Measurements from ENCODE around the gene FLOT2.
"Not testable (repeated sequence)": the region's sequence is repeated elsewhere in the genome, so short reads cannot be mapped to it uniquely, and the experiment has no call there.

The FLOT2 gene

GRCh38 chr17:28906706-28907438, 9.3 kb upstream of the FLOT2 start:
- TF ChIP-seq CTCF (conservative IDR thresholded peaks at IDR 0.05; ENCODE audit: low read depth, low read length) = no peak
- Histone ChIP-seq H3K4me1 (ENCODE audit: low read depth, poor library complexity, severe bottlenecking) (peaks cover 6% of the 10 kb centered on the region), H3K27me3 (ENCODE audit: insufficient read depth, low read depth) (no peaks in the 10 kb centered on the region), H3K4me2 (no peak overlapping the region), H4K20me1 (ENCODE audit: insufficient read depth) (no peaks in the 10 kb centered on the region), H3K79me2 (ENCODE audit: insufficient read depth, low read depth) (0 out of 2 replicates have a peak, but pooled peaks cover 4% of the 10 kb centered on the region), H3K27ac (no peak overlapping the region), H2AFZ (ENCODE audit: low read depth) (no peak overlapping the region), H3K9ac (no peak overlapping the region), H3K36me3 (ENCODE audit: insufficient read depth) (no peaks in the 10 kb centered on the region; the same call in 1 of the 2 replicates), H3K4me3 (IDR thresholded peaks at IDR 0.05; ENCODE audit: insufficient read depth, low read depth, low read length) (no peak overlapping the region)

- Histone ChIP-seq H3K27me3 (ENCODE audit: insufficient read depth, low read depth) (no peaks in the 10 kb centered on the region), H3K4me2 (no peak overlapping the region), H3K4me3 (IDR thresholded peaks at IDR 0.05; ENCODE audit: insufficient read depth, low read depth, low read length) (no peak overlapping the region), H3K4me1 (ENCODE audit: low read depth, poor library complexity, severe bottlenecking) (peaks cover 12% of the 10 kb centered on the region), H3K9ac (no peak overlapping the region), H2AFZ (ENCODE audit: low read depth) (no peak overlapping the region), H4K20me1 (ENCODE audit: insufficient read depth) (no peaks in the 10 kb centered on the region), H3K27ac (no peak overlapping the region), H3K36me3 (ENCODE audit: insufficient read depth) (no peaks in the 10 kb centered on the region; the same call in 1 of the 2 replicates), H3K79me2 (ENCODE audit: insufficient read depth, low read depth) (peaks cover 10% of the 10 kb centered on the region; the same call in 1 of the 2 replicates)
- TF ChIP-seq CTCF (conservative IDR thresholded peaks at IDR 0.05; ENCODE audit: low read depth, low read length) = no peak
These were observed 8.7 kb upstream of the FLOT2 start for GRCh38 chr17:28906276-28906675.

GRCh38 chr17:28904800-28905199, 7.3 kb upstream of the FLOT2 start:
- Histone ChIP-seq H2AFZ (ENCODE audit: low read depth) (no peak overlapping the region), H3K27me3 (ENCODE audit: insufficient read depth, low read depth) (no peaks in the 10 kb centered on the region), H3K4me1 (ENCODE audit: low read depth, poor library complexity, severe bottlenecking) (peaks cover 17% of the 10 kb centered on the region), H3K4me3 (IDR thresholded peaks at IDR 0.05; ENCODE audit: insufficient read depth, low read depth, low read length) (no peak overlapping the region), H3K79me2 (ENCODE audit: insufficient read depth, low read depth) (peaks cover 12% of the 10 kb centered on the region; the same call in 1 of the 2 replicates), H4K20me1 (ENCODE audit: insufficient read depth) (no peaks in the 10 kb centered on the region), H3K36me3 (ENCODE audit: insufficient read depth) (no peaks in the 10 kb centered on the region; the same call in 1 of the 2 replicates), H3K4me2 (no peak overlapping the region), H3K27ac (no peak overlapping the region), H3K9ac (no peak overlapping the region)
- TF ChIP-seq CTCF (conservative IDR thresholded peaks at IDR 0.05; ENCODE audit: low read depth, low read length) = no peak

GRCh38 chr17:28903546-28903841, 6.0 kb upstream of the FLOT2 start:
- Histone ChIP-seq H3K4me2 (peak overlapping the region; percentile 31; the same call in 1 of the 2 replicates), H3K4me1 (ENCODE audit: low read depth, poor library complexity, severe bottlenecking) (peaks cover 21% of the 10 kb centered on the region), H3K79me2 (ENCODE audit: insufficient read depth, low read depth) (peaks cover 12% of the 10 kb centered on the region; the same call in 1 of the 2 replicates)
- H3K4me3 ChIP-seq (IDR thresholded peaks at IDR 0.05; ENCODE audit: insufficient read depth, low read depth, low read length); H2AFZ ChIP-seq (ENCODE audit: low read depth); H3K36me3 ChIP-seq (ENCODE audit: insufficient read depth); H3K27me3 ChIP-seq (ENCODE audit: insufficient read depth, low read depth); H4K20me1 ChIP-seq (ENCODE audit: insufficient read depth); H3K27ac ChIP-seq; H3K9ac ChIP-seq: not testable (repeated sequence)
